Bronchial epithelial cell (primary cell): ENCODE measurements around the gene SLC5A1. TPM values are rescaled to one million over a fixed set of nuclear protein-coding genes. Genes with fewer than 3 reads are reported as not detected.

Source experiments
- DNase-seq: peaks from one replicate; pipeline ENCODE4 v3.0.0-alpha.2; 2010; ENCODE audit warnings: low read depth
- FAIRE-seq: peaks from 2 replicates; lab custom pipeline; 2011; peaks lifted over from hg19 to GRCh38; lab: Jason Lieb, UNC
- H3K27me3 ChIP-seq: 2 replicates; pipeline ENCODE4 v1.5.1; 2011; ENCODE audit warnings: low read length; ENCODE audit not compliant: control insufficient read depth, insufficient read depth
- H3K36me3 ChIP-seq: 2 replicates; pipeline ENCODE4 v1.5.1; 2011; ENCODE audit warnings: low read length; ENCODE audit not compliant: control insufficient read depth, insufficient read depth
- H3K4me3 ChIP-seq: 2 replicates; pipeline ENCODE4 v1.5.1; 2011; ENCODE audit warnings: mild to moderate bottlenecking, low read depth, low read length, control low read depth
- total RNA-seq: library from RNA; depleted of rRNA; stranded (reverse); fragments of >200 nt; gene quantifications from 2 replicates; pipeline ENCODE4 v1.2.1, GENCODE V29; 2014
- TF ChIP-seq, protein P1 (sequence below): IDR thresholded peaks from 2 replicates; pipeline ENCODE4 v1.5.1; 2011; ENCODE audit warnings: mild to moderate bottlenecking, moderate library complexity, low read length, control low read depth, inconsistent platforms; ENCODE audit not compliant: insufficient read depth, severe bottlenecking

SLC5A1 gene
- total RNA-seq, 1 donor from 2014 or later = 0.26 TPM

DNA sequence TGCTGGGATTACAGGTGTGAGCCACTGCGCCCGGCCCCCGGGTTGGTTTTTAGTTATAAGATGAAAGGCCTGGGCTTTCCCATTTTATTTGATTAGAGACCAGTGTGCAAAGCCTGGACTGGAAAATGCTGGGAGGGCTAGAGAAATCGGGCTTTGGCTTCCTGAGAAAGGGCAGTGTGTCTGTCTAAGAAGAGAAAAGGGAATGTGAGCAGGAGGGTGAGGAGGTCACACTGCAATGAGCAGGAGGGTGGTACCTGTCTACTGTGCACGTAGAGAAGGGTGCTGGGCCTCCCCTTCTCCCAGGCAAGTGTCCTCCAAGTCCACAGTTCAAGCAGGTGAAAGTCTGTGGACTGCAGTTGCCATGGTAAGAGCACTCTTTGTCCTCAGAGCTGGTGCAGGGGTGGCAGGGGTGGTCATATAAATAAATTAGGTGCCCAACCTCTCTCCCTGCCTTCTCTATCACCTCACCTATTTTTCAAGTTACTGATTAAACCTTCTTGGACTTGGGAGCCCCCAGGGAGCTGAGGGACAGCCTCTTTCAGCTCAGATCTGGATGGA is 30.8 kb downstream of the SLC5A1 start:
- no peak for FAIRE-seq

GRCh38 chr22:32075997-32076760 is 33.1 kb downstream of the SLC5A1 start:
- H3K36me3 ChIP-seq = no peaks in the 10 kb centered on the region
- TF ChIP-seq, protein P1, sequence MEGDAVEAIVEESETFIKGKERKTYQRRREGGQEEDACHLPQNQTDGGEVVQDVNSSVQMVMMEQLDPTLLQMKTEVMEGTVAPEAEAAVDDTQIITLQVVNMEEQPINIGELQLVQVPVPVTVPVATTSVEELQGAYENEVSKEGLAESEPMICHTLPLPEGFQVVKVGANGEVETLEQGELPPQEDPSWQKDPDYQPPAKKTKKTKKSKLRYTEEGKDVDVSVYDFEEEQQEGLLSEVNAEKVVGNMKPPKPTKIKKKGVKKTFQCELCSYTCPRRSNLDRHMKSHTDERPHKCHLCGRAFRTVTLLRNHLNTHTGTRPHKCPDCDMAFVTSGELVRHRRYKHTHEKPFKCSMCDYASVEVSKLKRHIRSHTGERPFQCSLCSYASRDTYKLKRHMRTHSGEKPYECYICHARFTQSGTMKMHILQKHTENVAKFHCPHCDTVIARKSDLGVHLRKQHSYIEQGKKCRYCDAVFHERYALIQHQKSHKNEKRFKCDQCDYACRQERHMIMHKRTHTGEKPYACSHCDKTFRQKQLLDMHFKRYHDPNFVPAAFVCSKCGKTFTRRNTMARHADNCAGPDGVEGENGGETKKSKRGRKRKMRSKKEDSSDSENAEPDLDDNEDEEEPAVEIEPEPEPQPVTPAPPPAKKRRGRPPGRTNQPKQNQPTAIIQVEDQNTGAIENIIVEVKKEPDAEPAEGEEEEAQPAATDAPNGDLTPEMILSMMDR = no peak
- DNase-seq (no peak), FAIRE-seq (no peak)
- no peak overlapping the region for H3K4me3 ChIP-seq
- peaks cover 4% of the 10 kb centered on the region for H3K27me3 ChIP-seq

More for the DNA sequence above, 30.8 kb downstream of the SLC5A1 start:
- Histone ChIP-seq H3K36me3 (no peaks in the 10 kb centered on the region), H3K4me3 (no peak overlapping the region), H3K27me3 (peaks cover 4% of the 10 kb centered on the region)
- no peak for DNase-seq
- TF ChIP-seq, protein P1 = no peak

- DNase-seq (no peak), FAIRE-seq (no peak)
- Histone ChIP-seq H3K36me3 (no peaks in the 10 kb centered on the region), H3K4me3 (no peak overlapping the region), H3K27me3 (peaks cover 4% of the 10 kb centered on the region)
- TF ChIP-seq, protein P1 = no peak
Measured at GRCh38 chr22:32076761-32077084, 33.7 kb downstream of the SLC5A1 start.

DNA sequence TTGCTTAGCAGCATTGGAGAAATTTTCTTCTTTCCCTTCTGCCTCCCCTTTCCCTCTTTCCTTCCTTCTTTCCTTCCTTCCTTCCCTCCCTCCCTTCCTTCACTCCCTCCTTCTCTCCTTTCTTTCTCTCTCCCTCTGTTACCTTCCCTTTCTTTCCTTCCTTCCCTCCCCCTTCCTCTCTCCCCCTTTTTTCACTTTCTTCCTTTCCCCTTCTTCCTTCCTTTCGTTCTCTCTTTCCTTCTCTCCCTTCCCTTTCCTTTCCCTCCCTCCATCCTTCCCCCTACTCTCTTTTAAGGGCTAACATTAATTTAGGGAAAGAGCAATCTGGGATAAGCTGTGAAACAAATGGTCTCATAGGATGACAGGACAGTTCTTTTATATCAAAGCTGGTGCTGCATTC is 34.1 kb downstream of the SLC5A1 start:
- Histone ChIP-seq H3K4me3 (no peak overlapping the region), H3K27me3 (peaks cover 4% of the 10 kb centered on the region), H3K36me3 (no peaks in the 10 kb centered on the region)
- no peak for DNase-seq
- TF ChIP-seq, protein P1 = no peak
- no peak for FAIRE-seq

- TF ChIP-seq, protein P1 = no peak
- H3K4me3 ChIP-seq = no peak overlapping the region
- peaks cover 2% of the 10 kb centered on the region for H3K27me3 ChIP-seq
- DNase-seq (peak; percentile 87), FAIRE-seq (peak; percentile 32)
- H3K36me3 ChIP-seq = no peaks in the 10 kb centered on the region
Measured at GRCh38 chr22:32079130-32080089, 36.3 kb downstream of the SLC5A1 start.
